CD4-positive, alpha-beta T cell treated with Interleukin-21 for 1 hour (primary cell): ENCODE measurements around the gene EDEM1.
A peak's percentile ranks its signal among the peaks of the same experiment; 100 is the strongest.
"Not testable (repeated sequence)": the region's sequence is repeated elsewhere in the genome, so short reads cannot be mapped to it uniquely, and the experiment has no call there.

Experiments
- DNase-seq: peaks from one replicate; pipeline ENCODE4 v3.0.0-alpha.2; 2020

Gene EDEM1

DNA sequence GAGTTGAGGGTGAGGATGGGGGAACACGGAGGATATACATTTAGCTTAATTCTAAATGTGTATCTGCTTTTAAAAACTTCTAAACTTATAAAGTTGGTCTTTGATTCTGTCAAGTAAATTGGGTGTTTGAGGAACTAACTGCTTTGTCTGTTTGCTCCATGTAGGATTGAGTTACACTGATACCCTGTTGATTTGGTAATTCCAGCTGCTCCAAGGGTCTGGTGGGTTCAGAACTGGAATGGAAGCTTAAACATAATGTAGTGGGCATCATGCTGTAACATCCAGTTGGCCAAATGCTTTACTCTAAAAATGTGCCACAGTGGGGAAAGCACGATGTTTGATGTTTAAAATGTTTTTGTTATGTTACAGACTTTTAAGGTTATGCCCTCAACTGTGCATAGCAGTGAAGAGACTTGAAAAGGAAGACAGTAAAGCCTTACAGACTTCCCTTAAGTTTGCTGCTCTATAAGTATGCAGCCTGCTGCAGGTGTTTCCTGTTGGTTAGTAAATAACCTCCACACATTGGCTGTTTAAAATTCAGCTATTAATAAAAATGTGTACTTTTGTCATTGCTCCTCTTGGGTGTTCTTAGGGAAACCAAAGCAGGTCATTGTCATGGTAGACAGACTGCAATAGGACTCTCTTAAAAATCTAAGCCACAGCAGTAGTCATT, 5.9 kb upstream of the EDEM1 start:
- no peak for DNase-seq

DNA sequence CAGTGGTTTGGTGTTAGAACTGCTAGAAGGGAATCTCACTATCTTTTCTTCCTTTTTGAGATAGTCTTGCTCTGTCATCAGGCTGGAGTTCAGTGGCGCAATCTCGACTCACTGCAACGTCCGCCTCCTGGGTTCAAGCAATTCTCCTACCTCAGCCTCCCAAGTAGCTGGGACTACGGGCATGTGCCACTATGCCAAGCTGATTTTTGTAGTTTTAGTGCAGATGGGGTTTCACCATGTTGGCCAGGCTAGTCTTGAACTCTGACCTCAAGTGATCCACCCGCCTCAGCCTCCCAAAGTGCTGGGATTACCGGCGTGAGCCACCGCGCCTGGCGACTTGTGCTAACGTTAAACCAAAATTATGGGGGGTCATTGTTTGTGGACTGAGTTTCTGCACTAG, 3.8 kb upstream of the EDEM1 start:
- DNase-seq: not testable (repeated sequence)

DNA sequence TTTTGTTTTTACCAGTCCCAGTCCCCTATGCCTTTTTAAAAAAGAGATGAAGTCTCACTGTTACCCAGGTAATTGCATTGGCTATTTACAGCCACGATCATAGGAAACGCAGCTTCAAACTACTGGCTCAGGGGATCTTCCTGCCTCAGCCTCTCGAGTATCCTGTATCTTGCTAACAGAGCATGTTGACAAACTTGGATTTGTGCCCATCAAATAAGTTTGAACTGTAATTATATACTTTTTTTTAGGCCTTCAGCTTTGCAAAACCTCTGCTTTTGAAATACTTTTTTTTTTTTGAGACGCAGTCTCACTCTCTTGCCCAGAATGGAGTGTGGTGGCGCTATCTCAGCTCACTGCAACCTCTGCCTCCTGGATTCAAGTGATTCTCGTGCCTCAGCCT, 3.0 kb upstream of the EDEM1 start:
- DNase-seq: no peak

DNA sequence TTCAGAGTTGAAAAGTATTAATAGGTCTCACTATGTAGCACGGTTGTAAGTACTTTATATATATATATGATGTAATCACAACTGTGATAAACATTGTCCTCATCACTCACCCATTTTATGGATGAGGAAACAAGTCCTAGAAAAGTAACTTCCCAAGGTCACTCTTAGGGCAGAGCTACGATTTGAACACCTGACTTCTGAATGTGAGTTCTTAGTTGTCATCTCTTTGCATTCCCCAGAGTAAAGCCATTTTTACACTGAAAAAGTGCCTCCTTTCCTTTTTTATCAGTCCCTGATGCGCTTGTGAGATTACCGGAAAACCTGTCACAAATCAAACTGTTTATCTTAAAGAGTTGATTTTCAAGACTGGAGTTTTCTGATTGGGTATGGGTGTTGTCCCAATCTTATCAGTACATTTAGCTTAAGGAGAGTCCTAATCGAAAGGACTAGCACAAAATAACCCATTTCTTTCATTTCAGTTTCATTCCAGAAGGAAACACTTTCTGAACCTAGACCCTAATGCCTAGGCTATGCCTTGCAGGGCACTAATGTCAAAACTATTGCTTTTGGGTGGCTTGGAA, 2.3 kb upstream of the EDEM1 start:
- no peak for DNase-seq

DNA sequence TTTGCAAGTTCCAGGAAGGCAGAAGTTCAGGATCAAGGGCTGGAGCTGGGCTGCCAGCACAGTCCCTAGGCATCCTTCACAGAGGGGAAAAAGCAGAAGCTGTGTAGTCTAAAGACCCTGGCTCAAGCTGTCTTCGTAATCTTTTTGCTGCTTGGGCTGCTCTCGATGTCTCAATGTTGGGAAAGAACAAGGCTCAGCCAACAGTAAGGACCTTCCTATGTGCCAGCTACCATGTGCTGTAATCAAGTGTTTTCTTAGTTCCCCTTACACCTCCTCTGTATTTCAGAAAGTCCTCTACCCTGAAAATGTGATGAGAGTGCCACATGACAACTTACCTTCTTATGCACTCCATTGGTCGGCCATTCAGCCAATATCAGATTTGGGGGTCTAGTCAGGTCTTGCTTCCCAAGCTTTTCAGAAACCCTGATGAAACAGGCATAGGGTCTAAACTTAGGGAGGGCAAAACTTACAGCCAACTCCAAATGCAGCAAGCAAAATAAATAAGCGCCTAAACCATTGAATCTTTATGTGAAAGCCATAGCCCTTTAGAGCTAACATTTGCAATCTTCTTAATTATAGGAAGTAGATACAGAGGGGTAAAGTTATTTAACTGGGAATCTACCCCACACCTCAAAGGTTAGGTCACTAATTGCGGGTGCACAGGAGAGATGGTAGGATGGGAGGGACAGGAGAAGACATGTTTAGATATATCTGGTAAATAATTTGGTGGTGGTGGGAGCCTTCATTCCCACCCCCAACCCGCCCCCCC, 1.2 kb upstream of the EDEM1 start:
- DNase-seq: no peak

DNA sequence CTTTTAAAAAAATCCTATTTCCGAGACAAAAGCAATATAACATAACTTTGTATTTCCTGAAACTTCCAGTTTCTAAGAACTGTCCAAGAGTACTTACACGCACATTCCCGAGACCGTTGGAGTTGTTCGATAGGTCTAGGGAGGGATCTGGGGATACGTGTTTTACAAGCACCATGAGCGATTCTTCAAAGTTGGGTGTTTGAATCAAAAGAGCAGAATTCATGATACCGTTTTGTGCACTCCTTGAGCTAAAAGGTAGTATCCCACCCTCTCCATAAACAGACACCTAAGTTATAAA, 700 bp upstream of the EDEM1 start:
- no peak for DNase-seq

DNA sequence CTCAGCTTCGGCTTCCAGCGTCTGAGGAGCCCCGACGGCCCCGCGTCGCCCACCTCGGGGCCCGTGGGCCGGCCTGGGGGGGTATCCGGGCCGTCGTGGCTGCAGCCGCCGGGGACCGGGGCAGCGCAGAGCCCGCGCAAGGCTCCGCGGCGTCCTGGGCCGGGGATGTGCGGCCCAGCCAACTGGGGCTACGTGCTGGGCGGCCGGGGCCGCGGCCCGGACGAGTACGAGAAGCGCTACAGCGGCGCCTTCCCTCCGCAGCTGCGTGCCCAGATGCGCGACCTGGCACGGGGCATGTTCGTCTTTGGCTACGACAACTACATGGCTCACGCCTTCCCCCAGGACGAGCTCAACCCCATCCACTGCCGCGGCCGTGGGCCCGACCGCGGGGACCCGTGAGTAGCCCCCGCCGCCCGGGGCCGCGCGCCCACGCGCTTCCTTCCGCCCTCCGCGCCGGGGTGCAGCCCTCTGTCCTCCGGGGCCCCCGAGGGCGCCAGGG, 462 bp downstream of the EDEM1 start:
- DNase-seq: peak; percentile 49

DNA sequence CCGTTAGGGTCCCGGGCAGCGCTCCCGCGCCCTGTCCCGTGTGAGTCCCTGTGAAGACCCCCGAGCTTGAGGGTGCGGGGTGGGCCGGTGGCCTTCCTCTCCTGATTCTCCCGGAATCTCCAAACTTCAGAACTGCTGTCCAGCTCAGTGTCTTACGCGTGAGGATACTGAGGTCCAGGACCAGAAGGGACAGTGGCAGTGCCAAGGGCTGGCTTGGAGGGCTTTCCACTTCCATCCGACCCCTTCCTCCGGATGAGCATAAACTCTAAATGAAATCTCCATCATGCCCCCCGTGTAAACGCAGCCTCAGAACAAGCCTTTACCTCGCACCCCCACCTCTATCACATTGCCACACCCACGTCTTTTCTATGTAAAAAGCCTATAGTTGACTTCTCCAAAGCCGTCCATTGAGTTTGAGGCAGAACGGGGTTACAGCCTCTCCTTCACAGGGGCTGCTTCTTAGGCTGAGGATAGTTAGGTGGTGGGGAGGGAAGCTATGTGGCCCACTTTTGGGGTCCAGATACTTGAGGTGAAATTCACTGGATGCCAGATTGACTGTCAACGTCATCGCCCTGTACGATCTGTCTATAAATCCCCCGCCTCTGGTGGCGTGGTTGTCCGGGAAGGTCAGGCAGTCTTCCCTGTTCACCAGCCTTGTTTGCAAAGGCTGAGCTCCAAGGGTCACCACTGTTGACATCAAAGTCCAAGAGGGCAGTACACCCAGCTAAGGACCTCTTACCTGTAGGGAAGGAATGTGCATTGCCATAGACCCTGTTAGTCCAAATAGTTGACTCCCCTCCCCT, 1.1 kb downstream of the EDEM1 start:
- DNase-seq: peak; percentile 70

DNA sequence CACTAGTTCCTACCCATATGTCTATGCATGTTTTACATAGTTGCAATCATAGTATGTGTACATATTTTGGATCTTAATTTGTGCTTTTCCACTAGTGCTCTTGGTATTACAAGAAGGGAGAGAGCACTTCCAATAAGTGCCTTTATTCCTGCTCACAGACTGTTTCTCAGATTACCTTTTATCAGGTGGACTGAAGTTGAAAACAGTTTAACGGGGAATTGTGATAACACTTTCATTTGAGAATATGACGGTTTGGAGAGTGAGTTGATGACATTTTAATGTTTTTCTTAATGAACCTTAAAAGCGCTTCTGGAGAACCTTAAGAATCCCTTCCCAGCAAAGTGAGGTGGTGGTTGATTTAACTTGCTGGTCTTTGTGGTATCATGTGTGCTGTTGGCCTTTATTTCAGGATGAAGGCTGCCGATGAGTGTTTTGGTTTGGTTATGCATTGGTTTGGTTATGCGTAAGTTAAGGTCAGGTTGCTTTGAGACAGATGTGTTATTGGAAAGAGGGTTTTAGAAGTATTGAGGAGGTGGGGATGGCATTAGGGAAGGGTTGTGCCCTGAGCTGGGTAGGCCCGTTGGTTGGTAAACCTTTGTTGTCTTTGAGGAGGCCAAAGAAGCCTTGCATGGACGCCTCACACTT, 2.8 kb downstream of the EDEM1 start:
- no peak for DNase-seq

DNA sequence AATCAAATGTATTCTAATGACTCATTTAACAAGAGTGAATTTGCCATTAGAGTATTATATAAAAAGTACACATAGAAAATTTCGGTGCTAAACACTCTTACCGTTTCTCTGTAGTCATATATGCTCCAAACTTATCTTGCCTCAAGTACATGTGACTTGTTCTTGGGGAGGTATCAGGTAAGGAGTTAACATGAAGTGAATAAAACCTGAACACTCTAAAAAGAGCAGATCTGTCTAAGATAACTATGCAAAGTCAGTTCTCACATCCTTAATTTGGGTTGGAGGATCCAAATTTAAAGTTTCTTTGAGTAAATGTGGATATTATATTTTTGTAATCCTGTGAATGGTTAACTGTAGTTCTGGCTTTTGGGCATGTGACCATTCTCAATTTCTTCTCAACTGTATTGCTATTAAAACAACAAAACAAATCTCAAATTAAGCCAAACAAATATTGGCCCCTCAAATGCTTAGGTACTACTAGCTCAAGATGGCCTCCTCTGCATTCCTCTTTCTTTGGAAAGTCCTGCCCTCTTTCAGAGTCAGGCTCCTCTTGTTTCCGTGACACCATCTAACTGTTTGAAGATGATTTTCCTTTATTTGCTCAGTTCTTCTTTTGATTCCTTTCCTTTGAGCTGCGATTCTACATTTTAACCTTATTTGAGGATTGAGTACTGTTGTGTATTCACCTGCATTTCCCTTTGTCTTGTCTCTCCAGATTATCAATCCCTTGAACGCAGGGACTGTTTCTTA, 4.2 kb downstream of the EDEM1 start:
- DNase-seq: no peak

DNA sequence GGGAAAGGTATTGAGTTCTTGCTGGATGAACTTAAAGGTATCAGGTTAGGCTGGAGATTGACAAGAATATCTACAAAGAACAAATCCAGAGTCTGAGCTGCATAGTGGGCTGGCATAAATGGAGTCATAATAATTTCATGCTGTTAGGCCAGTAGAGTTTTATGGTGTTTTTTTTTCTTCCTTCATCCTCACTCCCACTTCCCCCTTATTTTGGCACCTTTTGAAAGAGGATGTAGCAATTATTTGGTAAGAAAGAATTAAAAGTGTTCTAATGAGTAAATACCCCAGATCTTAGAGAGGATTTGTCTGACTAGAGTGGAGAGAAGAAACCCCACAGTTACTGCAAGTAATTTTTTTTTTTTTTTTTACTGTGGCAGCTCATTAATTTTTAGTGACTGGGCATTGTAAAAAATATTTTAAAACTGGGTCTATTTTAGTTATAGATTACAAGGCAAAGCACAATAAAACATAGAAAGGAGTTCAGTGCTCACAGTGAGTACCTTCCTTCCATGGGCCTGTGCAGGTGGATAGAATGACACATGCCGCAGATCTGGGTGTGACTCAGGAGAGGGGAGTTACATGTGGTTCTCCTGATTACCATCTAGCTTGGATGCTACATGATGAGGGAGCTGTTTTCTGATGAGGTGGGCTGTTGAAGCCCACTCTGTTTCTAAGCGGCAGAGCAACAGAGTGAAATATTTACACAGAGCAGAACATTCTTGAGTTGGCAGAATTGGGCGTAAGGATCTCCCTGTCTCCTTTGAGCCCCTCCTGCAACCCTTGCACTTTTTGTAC, 5.3 kb downstream of the EDEM1 start:
- no peak for DNase-seq

DNA sequence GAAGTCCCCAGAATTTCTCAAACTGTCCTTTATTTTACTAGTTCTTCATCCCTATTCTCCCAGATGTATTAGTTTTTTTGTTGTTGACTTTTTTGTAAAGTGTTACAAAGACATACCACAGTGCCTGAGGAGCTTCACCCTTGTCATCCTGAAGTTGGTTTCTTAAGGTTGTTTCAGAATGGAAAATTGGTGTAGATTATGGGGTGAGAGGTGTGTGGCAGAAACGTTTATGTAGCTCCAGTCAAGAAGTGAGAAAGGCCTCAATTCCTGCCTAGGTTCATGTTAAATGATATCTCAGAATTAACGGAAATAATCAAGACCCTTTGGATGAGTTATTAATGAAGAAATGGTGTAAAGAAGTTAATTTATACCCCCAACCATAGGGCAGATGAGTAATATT, 6.8 kb downstream of the EDEM1 start:
- DNase-seq: no peak

DNA sequence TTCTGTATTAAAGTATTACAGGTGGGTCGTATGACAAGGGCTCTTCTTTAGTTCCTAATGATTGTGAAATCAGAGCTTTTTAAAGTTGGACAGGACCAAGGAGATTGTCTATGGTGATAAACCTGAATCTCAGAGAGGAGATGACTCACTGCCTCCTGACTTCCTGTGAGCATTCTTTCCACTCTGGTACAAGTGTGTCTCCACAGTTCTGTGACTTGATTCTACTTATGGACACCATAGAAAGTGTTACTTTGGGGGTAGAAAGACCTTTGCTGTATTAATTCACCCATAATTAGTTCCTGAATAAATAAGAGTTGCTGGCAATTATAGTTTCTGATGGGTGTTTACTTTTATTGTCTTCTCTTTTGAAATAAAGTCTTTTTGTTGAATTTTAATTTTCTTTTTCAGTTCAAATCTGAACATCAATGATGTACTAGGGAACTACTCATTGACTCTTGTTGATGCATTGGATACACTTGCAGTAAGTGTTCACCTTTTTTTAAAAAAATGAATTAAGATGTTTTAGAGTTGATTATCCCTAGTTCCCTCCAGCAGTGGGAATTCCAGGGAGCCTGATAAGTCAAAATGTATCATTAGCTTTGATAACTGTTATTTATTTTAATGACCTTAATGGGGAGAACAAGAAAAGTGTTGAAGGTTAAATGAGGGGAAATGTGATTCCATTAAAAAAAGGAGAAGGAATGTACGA, 7.4 kb downstream of the EDEM1 start:
- peak; percentile 71 for DNase-seq

DNA sequence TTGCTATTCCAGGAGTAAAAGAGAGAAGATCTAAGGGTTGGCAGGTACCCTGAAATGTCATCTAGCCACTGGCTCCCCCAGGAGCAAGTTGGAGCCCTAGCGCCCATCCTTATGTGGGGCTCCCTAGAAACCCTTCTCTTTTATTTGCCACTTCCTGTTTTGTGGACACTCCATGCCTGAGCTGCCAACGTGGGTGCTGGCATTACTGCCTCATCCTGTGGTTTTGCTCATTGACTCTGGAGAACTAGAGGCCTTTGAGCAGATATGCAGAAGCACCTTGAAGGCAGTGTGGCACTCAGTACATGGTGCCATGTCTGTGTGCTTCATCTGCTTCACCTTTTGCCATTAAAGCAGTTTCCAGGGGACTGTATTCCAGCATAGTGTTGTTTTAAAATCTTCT, 8.1 kb downstream of the EDEM1 start:
- DNase-seq: peak; percentile 47

DNA sequence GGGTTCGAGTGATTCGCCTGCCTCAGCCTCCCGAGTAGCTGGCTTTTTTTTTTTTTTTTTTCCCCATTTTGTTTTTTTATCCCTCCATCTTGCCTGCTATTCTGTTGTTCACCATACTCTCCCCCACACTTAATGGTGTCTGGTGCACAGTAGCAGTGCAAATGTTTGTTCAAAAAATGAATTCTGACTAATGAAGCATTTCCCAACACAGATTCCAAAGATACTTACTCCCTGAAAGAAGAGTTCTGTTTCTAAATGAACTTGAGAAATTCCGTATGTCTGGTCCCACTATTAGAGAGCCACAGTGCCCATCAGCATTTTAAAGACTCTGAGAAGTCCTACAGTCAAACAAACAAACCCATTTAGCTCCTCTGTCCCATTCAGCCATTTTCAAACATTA, 9.5 kb downstream of the EDEM1 start:
- no peak for DNase-seq

DNA sequence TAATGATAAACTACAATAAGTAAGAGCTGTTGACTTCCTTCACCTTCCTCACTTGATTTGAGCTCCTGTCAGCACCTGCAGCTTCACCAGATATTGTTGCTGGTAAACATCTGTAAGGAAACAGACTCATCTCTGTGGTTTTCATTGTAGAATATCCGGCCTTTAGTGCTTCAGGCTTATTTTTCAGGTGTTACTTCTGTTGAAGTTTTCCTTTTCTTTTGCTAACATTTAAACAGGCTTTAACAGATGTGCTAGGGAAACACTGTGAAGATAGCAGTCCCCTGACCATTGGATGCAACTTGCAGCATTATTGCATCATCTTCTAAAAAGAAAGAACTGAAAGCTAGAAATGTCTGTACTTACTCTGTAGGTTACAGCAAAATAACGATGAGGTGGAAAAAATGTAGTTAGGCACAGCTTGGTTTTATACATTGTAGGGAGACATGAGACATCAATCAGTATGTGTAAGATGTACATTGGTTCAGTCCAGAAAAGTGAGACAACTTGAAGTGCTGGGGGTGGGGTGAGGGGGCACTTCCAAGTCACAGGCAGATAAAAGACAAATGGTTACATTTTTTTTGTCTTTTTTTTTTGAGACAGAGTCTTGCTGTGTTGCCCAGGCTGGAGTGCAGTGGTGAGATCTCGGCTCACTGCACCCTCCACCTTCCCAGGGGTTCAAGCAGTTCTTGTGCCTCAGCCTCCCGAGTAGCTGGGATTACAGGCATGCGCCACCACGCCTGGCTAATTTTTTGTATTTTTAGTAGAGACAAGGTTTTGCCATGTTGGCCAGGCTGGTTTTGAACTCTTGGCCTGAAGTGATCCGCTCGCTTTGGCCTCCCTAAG, 10.2 kb downstream of the EDEM1 start:
- DNase-seq: peak; percentile 72

DNA sequence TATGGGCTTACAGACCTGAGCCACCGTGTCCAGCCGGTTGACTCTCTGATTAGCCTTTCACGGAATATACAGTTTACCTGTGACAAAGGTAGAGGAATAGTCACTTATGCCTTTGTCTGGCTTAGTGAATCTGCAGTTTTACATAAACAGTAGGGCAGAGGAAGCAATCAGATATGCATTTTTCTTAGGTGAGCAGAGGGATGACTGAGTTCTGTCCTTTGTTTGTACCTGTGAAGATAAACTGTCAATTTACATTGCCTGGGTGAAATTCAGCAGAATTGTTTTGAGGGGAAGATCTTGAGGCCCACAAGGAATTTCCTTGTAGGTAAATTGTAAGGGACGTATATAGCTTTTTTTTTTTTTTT, 10.8 kb downstream of the EDEM1 start:
- DNase-seq: no peak

DNA sequence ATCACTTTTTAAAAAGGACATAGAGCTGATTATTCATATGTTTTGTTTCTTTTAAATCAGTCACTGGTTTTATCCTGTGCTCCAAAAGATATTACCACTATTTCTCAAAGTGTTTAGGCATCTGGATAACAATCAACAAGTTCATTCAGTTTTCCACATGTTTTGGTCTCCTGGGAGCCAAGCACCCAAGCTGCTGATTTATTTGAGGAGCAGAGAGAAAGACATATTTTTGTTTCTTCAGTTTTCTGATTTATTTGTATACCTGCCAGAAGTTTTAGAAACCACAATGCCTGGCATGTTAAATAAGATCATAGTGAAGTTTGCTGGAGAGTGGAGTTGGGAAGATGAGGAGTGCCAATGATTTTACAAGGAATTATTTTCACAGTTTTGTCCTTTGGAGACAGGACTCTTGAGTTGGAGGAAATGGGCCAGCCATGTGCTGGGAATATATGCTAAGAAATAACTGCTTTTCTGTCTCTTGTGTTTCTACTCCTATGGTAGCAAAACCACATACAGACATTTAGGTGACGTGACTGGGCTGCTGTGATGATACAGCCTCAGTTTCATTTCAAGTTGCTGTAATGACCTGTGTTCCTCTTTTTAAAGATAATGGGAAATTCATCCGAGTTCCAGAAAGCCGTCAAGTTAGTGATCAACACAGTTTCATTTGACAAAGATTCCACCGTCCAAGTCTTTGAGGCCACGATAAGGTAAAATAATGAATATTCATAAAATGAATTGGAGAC, 11.7 kb downstream of the EDEM1 start:
- DNase-seq: peak; percentile 32

DNA sequence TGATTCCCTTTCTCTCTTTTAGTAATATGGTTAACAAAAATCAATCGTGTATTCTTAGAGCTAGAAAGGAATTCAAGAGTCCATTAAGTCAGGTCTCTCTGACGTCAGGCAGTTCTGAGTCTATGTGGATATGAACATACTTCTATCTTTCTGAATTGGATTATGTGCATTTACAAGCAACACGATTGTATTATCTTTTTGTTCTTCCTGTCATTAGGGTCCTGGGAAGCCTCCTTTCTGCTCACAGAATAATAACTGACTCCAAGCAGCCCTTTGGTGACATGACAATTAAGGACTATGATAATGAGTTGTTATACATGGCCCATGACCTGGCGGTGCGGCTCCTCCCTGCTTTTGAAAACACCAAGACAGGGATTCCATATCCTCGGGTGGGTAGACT, 14.0 kb downstream of the EDEM1 start:
- no peak for DNase-seq
